Measurements from ENCODE around the gene HDAC4. TPM values are rescaled to one million over a fixed set of nuclear protein-coding genes. Genes with fewer than 3 reads are reported as not detected.

HDAC4 gene
- total and polyA plus RNA-seq, 2 donors from 2014 or later: 2.2 to 56.8 TPM

- Histone ChIP-seq H3K9me3 (ENCODE audit: control insufficient read depth in 2 of 3, insufficient read depth in 1 of 3, low read length in 3 of 3) (no peaks in the 10 kb centered on the region), H3K27ac (ENCODE audit: low read depth in 2 of 2, low read length in 2 of 2) (no peak overlapping the region), H3K9ac (ENCODE audit: low read length in 3 of 3) (no peak overlapping the region), H3K27me3 (ENCODE audit: control insufficient read depth, insufficient read depth, low read length) (no peaks in the 10 kb centered on the region), H3K4me1 (ENCODE audit: control insufficient read depth in 2 of 3, insufficient read depth in 2 of 3, low read depth in 1 of 3, low read length in 3 of 3) (no peaks in the 10 kb centered on the region), H3K36me3 (ENCODE audit: control insufficient read depth in 2 of 3, insufficient read depth in 3 of 3, low read length in 3 of 3) (no peaks in the 10 kb centered on the region), H3K4me3 (ENCODE audit: low read length in 3 of 3) (no peak overlapping the region)
- peak in 1 of 5 donors; percentile 39 for DNase-seq
- FAIRE-seq: no peak
- TF ChIP-seq, protein P1, sequence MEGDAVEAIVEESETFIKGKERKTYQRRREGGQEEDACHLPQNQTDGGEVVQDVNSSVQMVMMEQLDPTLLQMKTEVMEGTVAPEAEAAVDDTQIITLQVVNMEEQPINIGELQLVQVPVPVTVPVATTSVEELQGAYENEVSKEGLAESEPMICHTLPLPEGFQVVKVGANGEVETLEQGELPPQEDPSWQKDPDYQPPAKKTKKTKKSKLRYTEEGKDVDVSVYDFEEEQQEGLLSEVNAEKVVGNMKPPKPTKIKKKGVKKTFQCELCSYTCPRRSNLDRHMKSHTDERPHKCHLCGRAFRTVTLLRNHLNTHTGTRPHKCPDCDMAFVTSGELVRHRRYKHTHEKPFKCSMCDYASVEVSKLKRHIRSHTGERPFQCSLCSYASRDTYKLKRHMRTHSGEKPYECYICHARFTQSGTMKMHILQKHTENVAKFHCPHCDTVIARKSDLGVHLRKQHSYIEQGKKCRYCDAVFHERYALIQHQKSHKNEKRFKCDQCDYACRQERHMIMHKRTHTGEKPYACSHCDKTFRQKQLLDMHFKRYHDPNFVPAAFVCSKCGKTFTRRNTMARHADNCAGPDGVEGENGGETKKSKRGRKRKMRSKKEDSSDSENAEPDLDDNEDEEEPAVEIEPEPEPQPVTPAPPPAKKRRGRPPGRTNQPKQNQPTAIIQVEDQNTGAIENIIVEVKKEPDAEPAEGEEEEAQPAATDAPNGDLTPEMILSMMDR (IDR thresholded peaks at IDR 0.05; ENCODE audit: borderline replicate concordance, extremely low read depth, insufficient read depth): no peak
- intact Hi-C loops (cut with DNase I): no loop called here
These were observed 375.6 kb downstream of the HDAC4 start for GRCh38 chr2:239025096-239025801.

DNA sequence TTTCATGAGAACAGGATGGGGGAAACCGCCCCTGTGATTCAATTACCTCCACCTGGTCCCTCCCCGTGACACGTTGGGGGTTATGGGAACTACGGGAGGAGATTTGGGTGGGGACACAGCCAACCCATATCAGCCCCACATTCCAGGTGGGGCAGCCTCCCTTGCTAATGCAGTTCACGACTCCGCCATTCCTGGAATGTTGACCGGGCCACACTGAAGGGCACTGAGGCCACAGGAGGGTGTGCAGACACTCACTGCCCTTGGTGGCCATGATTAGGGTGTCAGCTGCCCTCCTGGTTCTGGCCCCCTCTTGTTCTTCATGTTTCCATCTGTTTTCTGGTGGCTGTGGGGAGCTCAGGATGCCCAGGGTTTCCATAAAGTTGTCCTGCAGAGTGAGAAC is 376.6 kb downstream of the HDAC4 start:
- no peak overlapping the region for H3K4me3 ChIP-seq (ENCODE audit: low read length in 3 of 3)
- H3K27me3 ChIP-seq (ENCODE audit: control insufficient read depth, insufficient read depth, low read length): no peaks in the 10 kb centered on the region
- intact Hi-C loops (cut with DNase I): no loop called here
- no peaks in the 10 kb centered on the region for H3K4me1 ChIP-seq (ENCODE audit: control insufficient read depth in 2 of 3, insufficient read depth in 2 of 3, low read depth in 1 of 3, low read length in 3 of 3)
- TF ChIP-seq, protein P1 (IDR thresholded peaks at IDR 0.05; ENCODE audit: borderline replicate concordance, extremely low read depth, insufficient read depth): no peak
- FAIRE-seq: no peak
- no peaks in the 10 kb centered on the region for H3K9me3 ChIP-seq (ENCODE audit: control insufficient read depth in 2 of 3, insufficient read depth in 1 of 3, low read length in 3 of 3)
- peak in 1 of 5 donors; percentile 18 for DNase-seq
- H3K9ac ChIP-seq (ENCODE audit: low read length in 3 of 3): no peak overlapping the region
- H3K27ac ChIP-seq (ENCODE audit: low read depth in 2 of 2, low read length in 2 of 2): no peak overlapping the region
- no peaks in the 10 kb centered on the region for H3K36me3 ChIP-seq (ENCODE audit: control insufficient read depth in 2 of 3, insufficient read depth in 3 of 3, low read length in 3 of 3)

- TF ChIP-seq, protein P1 (IDR thresholded peaks at IDR 0.05; ENCODE audit: borderline replicate concordance, extremely low read depth, insufficient read depth): no peak
- no peak for FAIRE-seq
- intact Hi-C loops (cut with DNase I): no loop called here
These were observed 378.2 kb downstream of the HDAC4 start for GRCh38 chr2:239022437-239023260.

More at GRCh38 chr2:239022437-239023260, 378.2 kb downstream of the HDAC4 start:
- Histone ChIP-seq H3K27ac (ENCODE audit: low read depth in 2 of 2, low read length in 2 of 2) (no peak overlapping the region), H3K9ac (ENCODE audit: low read length in 3 of 3) (no peak overlapping the region), H3K36me3 (ENCODE audit: control insufficient read depth in 2 of 3, insufficient read depth in 3 of 3, low read length in 3 of 3) (no peaks in the 10 kb centered on the region), H3K27me3 (ENCODE audit: control insufficient read depth, insufficient read depth, low read length) (no peaks in the 10 kb centered on the region), H3K4me3 (ENCODE audit: low read length in 3 of 3) (no peak overlapping the region), H3K9me3 (ENCODE audit: control insufficient read depth in 2 of 3, insufficient read depth in 1 of 3, low read length in 3 of 3) (no peaks in the 10 kb centered on the region), H3K4me1 (ENCODE audit: control insufficient read depth in 2 of 3, insufficient read depth in 2 of 3, low read depth in 1 of 3, low read length in 3 of 3) (no peaks in the 10 kb centered on the region)
- peak in 1 of 5 donors; percentile 20 for DNase-seq
